Ishikawa (cell line): ENCODE results near the gene PKIG.

ENCODE experiments used
- CREB1 ChIP-seq: IDR thresholded peaks from 2 replicates; pipeline ENCODE4 v1.6.1; 2012; ENCODE audit warnings: low read depth
- EGR1 ChIP-seq: IDR thresholded peaks from 2 replicates; pipeline ENCODE4 v1.6.1; 2012
- EP300 ChIP-seq: IDR thresholded peaks from 2 replicates; pipeline ENCODE4 v1.6.1; 2012; ENCODE audit warnings: borderline replicate concordance
- FOXM1 ChIP-seq: IDR thresholded peaks from 2 replicates; pipeline ENCODE4 v1.6.1; 2012; ENCODE audit warnings: low read depth, borderline replicate concordance
- RAD21 ChIP-seq: IDR thresholded peaks from 2 replicates; pipeline ENCODE4 v1.6.1; 2012; ENCODE audit warnings: low read depth
- TAF1 ChIP-seq: IDR thresholded peaks from 2 replicates; pipeline ENCODE4 v1.6.1; 2012; ENCODE audit warnings: low read depth, mild to moderate bottlenecking
- YY1 ChIP-seq: IDR thresholded peaks from 2 replicates; pipeline ENCODE4 v1.6.1; 2012; ENCODE audit warnings: low read depth
- TF ChIP-seq, protein P1 (sequence below): IDR thresholded peaks from 2 replicates; pipeline ENCODE4 v1.6.1; 2012; ENCODE audit warnings: low read depth, mild to moderate bottlenecking
- TF ChIP-seq, protein P2 (sequence below): IDR thresholded peaks from 2 replicates; pipeline ENCODE4 v1.6.1; 2012

- TF ChIP-seq RAD21 = no peak
- TF ChIP-seq EGR1 = no peak
- TF ChIP-seq, protein P1, sequence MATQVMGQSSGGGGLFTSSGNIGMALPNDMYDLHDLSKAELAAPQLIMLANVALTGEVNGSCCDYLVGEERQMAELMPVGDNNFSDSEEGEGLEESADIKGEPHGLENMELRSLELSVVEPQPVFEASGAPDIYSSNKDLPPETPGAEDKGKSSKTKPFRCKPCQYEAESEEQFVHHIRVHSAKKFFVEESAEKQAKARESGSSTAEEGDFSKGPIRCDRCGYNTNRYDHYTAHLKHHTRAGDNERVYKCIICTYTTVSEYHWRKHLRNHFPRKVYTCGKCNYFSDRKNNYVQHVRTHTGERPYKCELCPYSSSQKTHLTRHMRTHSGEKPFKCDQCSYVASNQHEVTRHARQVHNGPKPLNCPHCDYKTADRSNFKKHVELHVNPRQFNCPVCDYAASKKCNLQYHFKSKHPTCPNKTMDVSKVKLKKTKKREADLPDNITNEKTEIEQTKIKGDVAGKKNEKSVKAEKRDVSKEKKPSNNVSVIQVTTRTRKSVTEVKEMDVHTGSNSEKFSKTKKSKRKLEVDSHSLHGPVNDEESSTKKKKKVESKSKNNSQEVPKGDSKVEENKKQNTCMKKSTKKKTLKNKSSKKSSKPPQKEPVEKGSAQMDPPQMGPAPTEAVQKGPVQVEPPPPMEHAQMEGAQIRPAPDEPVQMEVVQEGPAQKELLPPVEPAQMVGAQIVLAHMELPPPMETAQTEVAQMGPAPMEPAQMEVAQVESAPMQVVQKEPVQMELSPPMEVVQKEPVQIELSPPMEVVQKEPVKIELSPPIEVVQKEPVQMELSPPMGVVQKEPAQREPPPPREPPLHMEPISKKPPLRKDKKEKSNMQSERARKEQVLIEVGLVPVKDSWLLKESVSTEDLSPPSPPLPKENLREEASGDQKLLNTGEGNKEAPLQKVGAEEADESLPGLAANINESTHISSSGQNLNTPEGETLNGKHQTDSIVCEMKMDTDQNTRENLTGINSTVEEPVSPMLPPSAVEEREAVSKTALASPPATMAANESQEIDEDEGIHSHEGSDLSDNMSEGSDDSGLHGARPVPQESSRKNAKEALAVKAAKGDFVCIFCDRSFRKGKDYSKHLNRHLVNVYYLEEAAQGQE = no peak
- no peak for TF ChIP-seq YY1
- TF ChIP-seq, protein P2, sequence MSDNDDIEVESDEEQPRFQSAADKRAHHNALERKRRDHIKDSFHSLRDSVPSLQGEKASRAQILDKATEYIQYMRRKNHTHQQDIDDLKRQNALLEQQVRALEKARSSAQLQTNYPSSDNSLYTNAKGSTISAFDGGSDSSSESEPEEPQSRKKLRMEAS = no peak
- TF ChIP-seq EP300 = no peak
- TF ChIP-seq CREB1 = no peak
- no peak for TF ChIP-seq FOXM1
- TF ChIP-seq TAF1 = no peak
Measured at GRCh38 chr20:44596010-44596409, 13.6 kb downstream of the PKIG start.
